Tongue (tissue), 2 donors: ENCODE data around the gene QDPR. TPM values are rescaled to one million over a fixed set of nuclear protein-coding genes. Genes with fewer than 3 reads are reported as not detected.
"Not testable (repeated sequence)": the region's sequence is repeated elsewhere in the genome, so short reads cannot be mapped to it uniquely, and the experiment has no call there.

ENCODE experiments used
- DNase-seq: peaks from one replicate; pipeline ENCODE4 v3.0.0-alpha.2; 2015
- total RNA-seq: library from RNA; depleted of rRNA; stranded (reverse); fragments of >200 nt; gene quantifications from one replicate; pipeline ENCODE4 v1.2.3, GENCODE V29; 2014

Gene QDPR
- 49.9 TPM for total RNA-seq

DNA sequence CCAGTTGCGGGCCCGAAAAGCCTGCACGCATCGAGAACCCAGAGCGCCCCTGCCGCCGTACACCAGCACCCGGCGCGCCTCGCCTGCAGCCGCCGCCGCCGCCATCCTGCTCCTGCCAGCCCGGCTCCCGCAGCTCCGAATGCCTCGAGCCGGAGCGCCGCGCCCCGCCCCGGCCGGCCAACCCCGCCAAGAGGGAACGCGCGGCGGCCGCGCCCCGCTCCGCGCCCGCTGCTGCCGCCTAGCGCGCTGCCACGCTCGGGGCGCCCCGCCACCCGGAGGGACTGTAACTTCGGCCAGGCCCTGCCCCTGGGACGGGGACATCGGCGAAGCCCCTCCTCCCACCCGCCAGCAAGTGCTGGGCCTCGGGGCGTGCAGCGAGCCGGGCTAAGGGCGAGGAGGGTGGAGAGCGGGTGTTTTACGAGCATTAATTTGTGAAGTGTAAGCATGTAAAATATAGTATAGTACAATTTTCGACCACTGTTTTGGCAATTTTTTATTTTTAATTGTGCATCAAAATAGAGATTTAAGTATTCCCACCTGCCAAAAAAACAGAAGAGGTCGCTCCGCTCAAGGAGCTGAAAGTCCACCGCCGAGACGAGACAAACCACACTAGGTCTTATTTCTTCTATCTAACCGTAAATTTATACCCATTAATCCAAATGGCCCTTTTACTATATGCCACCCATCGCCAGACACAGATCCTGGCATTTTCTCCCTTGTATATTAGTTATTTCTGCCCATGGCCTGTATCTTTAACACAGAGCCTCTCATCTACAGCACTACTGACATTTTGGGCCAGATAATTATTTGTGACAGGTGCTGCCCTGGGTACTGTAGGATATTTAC, at the start of gene QDPR:
Gene QDPR (minus strand): TSS at position 141 of the 846 bp plus-strand sequence. CDS start 36 bp downstream, at position 105.
- DNase-seq, result peak; percentile 85

DNA sequence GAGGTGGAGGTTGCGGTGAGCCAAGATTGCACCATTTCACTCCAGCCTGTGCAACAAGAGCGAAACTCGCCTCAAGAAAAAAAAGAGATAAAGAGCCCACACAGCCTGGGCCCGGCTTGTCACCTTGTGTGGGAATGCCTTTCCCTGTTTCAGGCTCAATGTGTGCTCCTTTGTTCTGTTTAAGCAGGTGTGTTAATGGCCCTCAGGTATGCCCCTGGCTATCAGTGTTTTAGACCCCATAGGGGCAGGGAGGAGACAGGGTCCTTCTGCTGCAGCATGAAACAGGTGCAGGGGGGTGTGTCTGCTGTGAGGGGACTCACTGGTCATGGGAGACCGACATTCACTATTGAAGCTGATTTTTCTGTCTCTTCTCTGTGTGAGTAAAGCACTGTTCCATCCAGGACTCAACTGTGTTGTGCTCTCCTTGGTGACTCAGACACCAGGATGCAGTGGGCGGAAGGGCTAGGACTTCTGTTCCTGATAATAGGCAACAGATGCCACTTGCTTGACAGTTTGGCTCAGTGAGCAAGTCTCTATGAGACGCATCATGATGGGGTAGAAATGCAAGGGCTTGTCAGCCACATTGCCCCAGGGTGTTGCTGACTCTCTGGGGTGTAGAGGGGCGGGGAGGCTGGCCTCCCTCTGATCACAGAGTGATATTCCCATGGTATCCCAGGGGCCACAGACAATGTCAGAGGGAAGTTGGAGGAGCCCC, 49.5 kb upstream of the QDPR start:
- DNase-seq, result no peak

DNA sequence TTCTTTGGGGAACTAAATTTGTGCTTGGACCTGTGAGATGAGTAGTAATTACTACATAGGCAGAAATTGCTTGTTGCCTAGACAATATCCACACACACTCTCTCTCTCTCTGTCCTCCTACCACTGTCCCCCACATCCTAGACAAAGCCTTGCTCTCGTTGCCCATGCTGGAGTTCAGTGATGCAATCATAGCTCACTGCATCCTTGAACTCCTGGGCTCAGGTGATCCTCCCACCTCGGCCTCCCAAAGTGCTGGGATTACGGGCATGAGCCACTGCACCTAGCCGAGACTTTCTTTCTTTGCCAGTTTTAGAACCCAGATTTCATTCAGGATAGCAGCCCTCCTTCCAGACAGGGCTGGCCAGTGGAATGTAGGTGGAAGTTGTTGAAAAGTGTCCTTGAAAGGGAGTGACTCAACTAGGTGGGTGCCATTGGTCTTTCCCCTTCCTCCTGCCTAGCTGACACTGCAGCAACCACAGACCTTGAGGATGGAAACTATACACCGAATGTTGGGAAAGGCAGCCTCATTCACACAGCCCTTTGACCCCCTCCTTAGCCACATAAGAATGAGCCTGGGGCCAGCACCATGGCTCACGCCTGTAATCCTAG, 48.3 kb upstream of the QDPR start:
- no peak for DNase-seq

DNA sequence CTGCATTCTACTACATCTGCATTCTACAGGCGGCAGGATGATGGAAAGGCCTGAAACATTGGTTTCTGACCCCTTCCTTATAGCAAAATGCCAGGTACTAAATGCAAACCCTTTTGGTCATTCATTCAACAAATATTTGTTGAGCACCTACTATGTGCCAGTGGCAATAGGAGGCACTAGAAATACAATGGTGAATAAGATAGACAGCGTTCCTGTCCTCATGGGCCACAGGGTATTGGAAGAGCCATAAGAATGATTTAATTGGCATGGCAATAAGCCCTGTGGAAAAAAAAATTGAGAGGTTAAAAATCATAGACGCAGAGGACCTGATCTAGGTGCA, 47.8 kb upstream of the QDPR start:
- no peak for DNase-seq

DNA sequence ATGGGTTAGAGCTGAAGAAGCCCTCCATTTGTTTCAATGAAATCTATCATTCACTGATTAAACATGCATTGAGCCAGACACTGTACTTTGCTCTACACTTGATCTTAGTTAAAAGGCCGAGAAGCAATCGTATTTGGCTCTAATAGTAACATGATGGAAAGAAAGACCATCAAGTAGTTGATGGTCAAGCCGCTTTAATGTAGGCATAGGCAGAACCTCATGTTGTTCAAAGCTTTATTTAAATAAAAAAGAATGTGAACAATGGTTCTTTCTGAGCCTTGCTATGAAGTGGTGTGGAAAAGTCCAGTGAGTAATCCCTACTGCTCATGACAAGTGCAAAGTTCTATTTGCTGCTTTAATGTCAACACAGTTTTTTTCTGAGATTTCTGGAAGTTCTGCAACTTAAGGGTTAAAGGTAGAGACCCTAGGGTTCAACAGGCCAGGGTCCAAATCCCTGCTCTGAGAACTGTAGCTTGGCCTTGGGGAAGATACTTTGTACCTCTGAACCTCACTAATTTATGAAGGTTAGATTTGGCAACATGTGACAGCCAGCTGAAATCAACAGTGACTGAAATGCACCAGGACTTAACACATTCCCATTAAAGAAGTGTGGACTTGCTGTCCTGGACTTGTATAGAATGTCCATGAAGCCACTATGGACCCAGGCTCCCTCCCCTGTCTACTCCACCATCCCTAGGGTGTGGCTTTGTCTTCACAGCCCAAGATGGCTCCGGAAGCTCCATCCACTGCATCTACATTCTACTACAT, 47.2 kb upstream of the QDPR start:
- DNase-seq, result no peak

DNA sequence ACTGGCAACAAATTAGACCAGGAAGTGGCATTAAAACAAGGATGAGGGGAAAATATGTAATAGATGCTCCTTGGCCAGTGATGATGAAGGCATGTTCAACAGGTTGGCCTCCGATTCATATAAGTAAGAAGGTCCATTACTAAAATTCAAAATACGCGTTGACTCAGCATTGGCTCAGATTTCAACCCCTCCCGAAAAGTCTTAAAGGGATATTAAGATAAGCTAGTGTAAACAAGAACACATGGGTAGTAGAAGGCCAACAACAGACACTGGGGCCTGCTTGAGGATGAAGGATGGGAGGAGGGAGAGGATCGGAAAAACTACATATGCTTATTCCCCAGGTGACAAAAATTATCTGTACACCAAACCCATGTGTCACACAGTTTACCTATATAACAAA, 46.0 kb upstream of the QDPR start:
- no peak for DNase-seq

DNA sequence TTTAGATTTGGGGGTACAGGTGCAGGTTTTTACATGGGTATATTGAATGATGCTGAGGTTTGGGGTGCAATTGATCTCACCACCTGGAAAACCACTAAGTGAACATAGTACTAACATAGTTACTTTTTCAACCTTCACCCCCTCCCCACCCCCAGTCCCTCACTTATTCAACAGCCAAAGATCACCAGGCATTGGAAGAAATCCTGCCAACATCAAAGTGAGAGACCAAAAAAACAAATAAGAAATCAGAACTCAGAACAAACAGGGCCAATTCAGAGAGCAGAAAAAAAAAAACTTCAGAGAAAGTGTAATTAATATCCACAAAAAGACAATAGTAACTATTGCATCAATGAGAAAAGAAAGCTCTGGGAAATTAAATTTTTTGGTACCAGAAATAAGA, 44.6 kb upstream of the QDPR start:
- no peak for DNase-seq

DNA sequence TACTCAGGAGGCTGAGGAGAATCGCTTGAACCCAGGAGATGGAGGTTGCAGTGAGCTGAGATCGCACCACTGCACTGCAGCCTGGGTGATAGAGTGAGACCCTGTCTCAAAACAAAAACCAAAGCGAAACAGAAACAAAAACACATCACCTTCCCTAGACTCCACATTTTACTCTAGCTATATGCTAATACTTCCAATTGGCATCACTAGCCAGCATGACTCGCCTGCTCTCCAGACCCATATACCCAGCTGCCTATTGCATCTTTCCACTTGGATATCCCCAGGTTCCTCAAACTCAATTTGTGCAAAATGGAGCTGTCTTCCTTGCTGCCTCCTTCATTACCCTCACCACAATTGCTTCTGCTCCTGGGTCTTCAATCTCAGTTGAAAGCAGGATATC, 42.7 kb upstream of the QDPR start:
- DNase-seq, result no peak

DNA sequence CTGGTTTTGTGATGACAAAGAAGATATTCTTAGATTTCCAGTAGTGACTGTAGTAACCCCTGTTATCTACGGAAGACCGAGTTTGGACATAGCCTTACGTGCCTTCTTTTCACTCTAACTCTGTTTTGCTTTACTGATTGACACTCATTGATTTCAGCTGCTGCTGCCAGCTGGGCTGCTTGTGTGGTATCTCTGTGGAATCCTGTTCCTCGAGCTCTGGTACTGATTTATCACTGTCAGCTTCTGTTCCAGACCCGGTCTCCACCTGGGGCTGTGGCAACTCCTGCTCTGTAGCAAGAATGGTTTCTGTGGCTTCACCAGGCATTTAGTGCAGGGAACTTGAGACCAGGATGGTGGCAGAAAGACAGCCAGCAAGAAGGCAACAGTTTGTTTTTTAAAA, 40.5 kb upstream of the QDPR start:
- no peak for DNase-seq

DNA sequence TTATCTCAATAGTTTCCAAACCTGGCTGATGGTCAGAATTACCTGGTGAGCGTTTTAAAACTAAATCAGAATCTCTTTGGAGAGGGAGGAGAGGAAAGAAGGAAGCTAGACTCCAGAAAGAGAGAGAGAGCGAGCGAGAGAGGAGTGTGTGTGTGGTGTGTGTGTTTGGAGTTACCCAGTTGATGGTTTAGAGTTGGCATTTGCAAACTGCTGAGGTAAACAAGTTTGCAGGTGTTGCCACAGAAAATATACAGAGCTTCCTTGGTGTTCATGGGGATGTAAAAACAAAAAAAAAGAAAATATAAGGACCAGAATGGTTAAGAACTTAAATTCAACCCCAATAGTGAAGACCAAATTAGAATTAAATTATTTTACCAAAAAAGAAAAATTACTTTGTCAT, 38.7 kb upstream of the QDPR start:
- no peak for DNase-seq

DNA sequence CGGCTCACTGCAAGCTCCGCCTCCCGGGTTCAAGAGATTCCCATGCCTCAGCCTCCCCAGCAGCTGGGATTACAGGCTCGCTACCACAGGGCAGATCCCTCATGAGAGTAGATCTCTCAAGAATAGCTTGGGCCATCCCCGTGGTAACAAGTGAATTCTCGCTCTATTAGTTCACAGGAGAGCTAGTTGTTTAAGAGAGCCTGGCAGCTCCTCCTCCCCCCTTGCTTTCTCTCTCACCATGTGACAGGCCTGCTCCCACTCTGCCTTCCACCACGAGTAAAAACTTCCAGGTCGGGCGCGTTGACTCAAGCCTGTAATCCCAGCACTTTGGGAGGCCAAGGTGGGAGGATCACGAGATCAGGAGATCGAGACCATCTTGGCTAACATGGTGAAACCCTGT, 34.8 kb upstream of the QDPR start:
- no peak for DNase-seq

DNA sequence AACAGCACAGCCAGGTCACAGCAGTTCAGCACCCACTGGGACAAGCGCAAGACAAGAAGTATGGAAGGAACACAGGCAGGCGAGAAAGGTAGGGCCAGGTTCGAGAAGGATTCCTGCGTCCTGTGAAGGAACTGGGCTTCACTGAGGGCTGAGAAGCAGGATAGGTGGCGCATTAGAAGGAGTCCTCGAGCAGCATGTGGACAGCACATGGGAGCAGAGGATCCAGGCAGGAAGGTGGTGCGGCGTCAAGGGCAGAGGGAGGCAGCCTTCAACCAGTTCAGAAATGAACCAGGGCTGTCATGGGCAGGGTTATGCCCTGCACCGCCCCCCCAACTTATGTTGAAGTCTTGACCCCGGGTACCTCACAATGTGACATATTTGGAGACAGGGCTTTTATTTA, 34.3 kb upstream of the QDPR start:
- no peak for DNase-seq

DNA sequence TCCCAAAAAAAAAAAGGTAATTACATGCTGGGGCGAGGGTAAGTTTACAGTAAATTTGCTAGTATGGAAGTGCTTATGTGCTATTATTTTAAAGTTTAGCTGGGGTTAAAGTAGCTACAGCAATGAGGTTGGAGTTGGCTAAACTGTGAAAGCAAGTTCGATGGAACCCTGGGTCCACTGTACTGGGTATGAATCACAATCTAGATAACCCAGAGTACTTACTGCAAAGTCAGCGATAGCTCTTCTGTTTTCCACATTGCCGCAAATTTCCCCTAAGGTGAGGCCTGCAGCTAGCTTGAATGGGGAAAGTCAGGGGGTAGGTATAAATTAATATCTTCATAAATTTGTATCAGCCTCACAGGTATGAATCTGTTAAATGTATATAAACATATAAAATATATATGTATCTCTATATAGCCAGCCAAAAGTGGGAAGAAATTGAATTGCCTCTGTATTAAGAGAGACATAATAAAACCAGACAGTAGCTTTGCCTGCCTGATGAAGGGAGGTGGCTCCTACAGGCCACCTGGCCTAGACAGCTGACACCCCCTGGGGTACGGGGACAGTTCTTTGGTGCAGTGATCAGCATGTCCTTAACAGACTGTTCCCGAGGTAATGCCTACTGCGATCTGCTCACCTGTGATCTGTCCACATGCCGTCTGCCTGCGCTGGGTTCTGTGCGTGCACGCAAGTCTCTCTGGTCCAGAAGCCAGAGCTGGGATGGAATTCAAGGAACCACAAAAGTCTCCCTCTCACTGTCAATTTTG, 33.7 kb upstream of the QDPR start:
- no peak for DNase-seq

DNA sequence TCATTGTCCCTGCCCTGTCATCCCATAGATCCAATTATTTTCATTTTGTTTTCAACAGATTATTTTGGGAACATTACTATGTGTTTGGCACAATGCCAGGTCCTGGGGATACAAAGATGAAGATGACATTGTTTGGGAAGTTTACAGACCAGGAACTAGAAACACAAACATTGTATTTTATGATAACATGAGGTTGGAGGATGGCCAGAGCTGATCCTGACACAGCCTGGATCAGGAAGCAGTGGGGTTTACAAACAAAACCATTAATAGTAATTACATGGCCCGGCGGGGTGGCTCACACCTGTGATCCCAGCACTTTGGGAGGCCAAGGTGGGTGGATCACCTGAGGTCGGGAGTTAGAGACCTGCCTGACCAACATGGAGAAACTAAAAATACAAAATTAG, 32.9 kb upstream of the QDPR start:
- DNase-seq, result no peak

DNA sequence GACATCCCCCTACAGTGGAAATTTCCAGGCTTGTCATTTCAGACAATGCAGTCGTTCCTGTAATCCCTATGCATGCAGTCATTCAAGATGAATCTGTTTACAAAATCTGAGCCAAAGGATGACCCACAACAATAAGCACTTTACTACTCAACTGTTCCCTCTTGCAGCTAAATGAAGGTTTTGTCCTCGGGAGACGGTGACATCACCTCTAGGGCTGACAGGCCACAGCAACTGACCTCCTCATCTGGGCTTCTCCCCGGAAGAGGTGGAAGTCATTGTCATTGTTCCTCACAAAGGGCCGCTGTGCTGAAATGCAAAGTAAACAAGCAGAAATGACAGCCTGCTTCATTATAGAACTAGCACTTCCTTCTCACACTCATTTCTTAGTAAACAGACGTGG, 32.3 kb upstream of the QDPR start:
- DNase-seq, result peak; percentile 43

DNA sequence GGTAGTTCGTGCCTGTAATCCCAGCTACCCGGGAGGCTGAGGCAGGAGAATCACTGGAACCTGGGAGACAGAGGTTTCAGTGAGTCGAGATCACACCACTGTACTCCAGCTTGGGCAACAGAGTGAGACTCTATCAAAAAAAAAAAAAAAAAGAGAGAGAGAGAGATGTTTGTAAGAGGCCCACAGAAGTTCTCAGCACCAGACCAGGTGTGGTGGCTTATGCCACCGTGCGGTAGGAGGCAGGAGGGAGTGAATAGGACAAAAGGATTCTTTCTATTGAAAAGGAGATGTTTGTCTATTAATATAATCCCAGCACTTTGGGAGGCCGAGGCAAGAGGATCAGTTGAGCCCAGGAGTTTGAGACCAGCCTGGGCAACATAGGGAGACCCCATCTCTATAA, 25.2 kb upstream of the QDPR start:
- not testable (repeated sequence) for DNase-seq

DNA sequence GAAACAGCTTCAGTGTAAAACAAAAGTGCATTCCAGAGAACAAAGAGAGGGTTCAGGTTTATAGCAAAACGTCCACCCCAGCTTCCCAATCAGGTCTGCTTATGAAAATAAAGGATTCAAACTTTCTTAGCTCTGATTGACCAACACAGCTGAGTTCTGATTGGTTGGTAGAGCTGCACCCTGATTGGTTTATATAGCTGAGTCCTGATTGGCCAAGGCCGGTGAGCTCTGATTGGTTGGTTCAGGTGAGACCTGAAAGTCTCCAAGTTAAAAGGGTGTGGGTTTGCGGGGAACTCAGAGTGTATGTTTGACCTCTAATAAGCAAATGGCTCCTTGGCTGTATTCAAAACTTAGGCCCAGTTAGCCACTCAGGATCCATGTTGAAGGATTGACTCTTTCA, 24.0 kb upstream of the QDPR start:
- DNase-seq, result no peak

DNA sequence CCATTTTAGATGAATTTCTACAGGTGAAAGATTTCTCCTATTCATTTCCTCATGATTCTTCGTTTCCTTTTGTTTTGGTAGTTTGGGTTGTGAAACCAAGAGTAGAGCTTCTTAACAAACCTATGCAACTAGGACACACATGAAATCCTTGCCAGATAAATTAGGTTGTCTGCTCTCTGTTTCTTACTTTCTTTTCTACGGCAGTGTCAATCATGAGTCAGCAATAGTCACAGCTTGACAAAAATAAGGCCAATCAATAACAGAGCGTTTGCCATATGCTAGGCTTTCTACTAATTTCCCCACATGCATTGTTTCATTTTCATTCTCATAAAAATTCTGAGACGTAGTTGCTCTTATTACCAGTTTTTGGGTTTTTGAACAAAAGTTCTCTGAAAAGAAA, 23.4 kb upstream of the QDPR start:
- no peak for DNase-seq

DNA sequence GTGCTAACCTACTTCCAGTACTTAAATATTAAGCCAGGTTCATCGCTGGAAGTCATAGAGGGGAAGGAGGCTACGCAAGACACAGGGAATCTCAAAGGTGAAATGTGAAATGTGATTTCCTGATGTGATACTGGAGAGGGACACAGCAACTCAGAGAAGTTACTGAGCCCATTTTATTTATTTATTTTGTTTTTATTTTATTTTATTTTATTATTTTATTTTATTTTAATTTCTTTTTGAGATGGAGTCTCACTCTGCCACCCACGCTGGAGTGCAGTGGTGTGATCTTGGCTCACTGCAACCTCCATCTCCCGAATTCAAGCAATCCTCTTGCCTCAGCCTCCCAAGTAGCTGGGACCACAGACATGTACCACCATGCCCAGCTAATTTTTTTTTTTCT, 22.8 kb upstream of the QDPR start:
- no peak for DNase-seq

DNA sequence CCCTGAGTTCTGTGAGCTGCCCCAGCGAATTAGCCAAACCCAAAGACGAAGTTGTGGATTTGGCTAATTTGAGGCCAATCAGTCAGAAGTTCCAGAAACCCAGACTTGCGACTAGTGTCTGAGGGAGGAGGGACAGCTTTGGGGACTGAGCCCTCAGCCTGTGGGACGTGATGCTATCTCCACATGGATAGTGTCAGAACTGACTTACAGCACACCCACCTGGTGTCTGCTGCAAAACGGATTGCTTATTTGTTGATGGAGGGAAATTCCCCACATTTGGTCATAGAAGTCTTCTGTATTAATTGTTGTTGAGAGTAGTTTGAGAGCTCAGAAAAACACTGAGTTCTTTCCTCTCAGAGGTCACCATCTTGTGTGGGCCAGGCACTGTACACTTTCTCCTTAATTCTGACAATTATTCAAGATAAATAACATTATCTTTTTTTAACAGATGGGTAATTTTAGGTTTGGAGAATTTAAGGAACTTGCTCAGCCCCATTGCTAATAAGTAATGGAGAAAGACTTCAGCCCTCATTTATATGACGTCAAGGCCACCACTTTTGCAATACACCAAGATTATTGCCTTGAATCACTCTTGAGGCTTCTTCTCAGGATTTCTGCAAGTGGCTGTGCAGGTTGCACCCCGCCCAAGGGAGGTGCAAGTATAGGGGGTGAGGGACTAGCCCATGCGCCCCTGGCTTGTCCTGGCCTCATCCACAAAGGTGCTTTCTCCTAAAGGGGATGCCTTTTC, 19.8 kb upstream of the QDPR start:
- DNase-seq, result no peak

DNA sequence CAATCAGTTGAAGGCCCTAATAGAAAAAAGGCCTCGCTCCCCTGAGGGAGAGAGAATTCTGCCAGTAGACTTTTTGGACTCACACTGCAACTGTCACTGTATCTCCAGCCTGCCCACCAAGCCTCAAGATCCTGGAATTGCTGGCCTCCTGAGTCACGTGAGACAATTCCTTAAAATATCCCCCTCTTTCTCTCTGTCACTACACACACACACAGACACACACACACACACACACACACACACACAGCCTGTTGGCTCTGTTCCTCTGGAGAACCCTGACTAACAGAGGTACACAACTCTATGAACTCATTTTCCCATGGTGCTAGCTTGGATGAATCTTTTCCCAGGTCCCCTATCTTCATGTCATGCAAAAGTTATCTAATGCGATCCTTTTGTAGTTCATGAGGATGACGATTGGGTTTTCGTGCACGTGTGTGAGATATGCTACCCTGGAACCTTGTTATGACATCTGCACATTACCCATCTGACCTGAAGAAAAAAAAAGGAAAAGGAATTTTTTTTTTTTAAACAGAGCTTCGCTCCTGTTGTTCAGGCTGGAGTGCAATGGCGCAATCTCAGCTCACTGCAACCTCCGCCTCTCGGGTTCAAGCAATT, 16.8 kb upstream of the QDPR start:
- peak; percentile 57 for DNase-seq
